ENCODE measurements around the gene TMEM121.

TMEM121 gene

DNA sequence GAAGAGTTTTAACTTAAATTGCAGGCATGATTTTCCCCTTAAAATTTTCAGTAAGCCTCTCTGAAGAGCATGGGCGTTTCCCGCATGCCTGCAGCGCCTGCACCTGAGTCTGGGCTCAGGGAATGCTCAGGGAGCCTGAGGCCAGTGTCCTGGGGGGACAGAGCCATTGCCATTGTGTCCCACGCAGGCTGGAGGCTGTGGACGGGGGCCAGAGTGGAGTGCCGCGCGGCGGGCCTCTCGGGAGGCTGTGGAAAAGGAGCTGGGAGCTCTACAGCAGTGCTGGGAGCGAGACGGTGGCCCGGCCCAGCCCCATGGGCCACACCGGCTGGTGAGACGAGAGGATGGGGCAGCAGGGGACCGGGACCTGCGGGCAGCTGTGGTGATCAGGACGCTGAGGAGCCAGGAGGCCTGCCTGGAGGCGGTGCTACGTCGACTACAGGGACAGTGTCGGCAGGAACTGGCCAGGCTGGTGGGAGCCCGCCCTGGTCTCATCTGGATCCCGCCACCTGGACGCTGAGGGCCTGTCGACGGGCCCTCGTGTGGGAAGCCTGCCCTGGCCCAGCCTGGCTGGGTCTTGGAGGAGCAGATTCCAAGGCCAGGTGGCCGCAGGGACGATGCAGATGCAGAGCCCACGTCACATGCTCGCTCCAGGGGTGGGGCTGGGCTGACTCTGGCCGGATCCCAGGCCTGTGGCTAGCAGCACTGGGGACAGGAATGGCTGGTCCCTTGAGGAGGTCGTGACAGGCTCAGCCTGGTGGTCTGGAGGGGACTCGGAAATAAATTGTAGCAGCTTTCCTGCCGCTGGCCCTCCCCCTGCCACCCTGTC lies 27.7 kb upstream of the TMEM121 start:
- no peak for DNase-seq (ENCODE audit: low read depth, low spot score)

DNA sequence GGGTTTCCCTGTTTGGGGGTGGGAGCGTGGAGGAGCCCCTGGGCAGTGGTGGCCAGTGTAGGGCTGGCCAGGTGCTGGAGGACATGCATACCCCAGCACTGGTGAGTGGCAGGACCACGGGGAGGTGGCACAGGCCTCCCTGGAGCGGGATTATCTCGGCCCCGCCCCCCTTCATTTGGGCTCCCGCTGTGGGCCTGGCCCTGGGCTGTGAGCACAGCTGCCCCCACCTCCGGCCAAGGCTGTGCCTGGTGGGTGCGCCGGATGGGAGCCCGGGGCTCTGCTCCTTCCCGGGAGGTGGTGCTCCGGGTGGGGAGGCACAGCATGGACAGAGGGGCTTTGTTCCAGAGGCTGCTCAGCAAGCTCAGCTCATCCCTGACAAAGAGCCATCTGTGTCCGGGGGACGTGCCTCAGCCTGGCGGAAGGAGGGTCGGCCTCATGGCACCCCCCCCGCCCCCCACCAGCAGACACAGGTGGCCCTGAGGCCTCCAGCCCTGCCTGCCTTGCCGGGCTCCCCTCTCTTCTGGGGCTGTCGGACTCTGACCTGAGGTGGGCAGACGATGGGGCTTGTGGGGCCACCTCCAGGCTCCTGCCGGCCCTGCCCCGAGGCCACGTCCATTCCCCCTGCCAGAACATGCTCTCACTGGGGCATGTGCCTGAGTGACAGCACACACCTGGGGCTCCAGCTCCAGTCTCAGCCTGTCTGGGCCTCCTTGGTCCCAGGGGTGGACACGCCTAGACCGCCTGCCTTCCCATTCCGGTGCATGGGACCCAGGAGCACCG lies 26.9 kb upstream of the TMEM121 start:
- no peak for DNase-seq (ENCODE audit: low read depth, low spot score)

DNA sequence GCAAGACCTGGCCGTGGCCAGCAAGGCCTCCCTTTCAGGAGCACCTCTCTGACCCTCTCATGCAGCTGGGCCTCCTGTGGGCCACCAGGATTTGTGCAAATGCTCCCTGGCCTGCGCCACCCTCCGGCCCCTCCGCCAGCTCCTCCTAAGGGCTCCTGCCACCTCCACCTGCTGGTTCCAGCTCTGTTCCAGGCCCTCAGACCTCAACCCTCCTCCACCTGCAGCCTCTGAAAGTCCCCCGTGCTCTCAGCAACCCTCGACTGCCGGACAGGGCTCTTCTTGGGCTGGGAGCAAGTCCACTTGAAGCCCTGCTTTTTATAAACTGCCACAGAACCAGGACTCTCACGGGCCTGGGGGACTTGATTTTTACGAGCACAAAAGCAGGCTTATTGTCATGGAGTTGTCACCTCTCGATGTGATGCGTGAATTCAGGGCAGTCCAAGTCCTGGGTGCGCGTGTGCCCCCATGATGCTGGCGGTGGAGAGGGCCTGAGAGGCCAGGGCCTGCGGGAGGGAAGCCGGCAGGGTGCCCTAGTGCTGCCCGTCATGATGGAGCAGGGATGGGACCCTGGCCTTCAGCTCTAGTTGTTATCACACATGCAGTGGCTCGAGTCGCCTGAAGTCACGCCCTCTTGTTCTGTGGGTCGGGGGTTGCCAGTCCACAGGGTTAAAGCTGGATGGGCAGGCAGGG lies 26.2 kb upstream of the TMEM121 start:
- DNase-seq (ENCODE audit: low read depth, low spot score), result no peak

DNA sequence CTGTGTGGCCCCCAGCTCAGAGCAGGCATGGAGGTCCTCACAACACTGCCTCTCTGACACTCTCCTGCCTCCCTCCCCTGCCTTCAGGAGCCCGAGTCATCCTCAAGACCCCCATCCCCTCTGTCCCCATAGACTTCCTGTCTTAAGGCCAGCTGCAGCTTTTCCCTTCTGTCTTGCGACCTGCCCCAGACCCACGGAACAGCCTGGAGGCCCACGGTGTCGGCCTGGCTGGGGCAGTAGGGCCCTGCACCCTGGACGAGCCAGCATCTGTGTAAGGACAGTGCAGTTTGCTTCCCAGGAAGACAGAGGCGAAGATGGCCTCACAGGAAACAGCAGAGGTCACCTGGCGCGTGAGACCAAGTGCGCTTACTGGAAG lies 25.7 kb upstream of the TMEM121 start:
- DNase-seq (ENCODE audit: low read depth, low spot score), result no peak

DNA sequence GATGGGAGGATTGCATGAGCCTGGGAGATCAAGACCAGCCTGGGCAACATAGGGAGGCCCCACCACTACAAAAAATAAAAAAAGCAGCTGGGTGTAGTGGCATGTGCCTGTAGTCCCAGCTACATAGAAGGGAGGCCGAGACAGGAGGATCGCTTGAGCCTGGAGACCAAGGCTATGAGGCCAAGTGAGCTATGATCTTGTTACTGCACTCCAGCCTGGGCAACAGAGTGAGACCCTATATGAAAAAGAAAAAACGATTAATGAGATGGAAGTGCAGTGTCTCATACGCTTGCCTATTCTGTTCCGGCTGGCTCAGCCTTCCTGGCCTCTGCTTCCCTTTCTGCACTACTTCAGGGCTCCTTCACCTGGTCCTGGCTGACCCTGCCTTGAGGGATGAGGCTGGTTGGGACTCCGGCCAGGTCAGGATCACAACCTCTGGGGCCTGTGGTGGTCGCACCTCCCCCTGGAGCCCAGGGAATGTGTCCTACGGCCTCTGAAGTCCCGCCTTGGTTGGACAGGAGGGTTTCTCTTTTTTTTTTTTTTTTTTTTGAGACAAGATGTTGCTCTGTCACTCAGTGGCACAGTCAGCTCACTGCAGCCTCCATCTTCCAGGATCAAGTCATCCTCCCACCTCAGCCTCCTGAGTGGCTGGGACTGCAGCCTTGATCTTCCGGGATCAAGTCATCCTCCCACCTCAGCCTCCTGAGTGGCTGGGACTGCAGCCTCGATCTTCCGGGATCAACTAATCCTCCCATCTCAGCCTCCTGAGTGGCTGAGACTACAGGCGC lies 24.7 kb upstream of the TMEM121 start:
- DNase-seq (ENCODE audit: low read depth, low spot score), result no peak

DNA sequence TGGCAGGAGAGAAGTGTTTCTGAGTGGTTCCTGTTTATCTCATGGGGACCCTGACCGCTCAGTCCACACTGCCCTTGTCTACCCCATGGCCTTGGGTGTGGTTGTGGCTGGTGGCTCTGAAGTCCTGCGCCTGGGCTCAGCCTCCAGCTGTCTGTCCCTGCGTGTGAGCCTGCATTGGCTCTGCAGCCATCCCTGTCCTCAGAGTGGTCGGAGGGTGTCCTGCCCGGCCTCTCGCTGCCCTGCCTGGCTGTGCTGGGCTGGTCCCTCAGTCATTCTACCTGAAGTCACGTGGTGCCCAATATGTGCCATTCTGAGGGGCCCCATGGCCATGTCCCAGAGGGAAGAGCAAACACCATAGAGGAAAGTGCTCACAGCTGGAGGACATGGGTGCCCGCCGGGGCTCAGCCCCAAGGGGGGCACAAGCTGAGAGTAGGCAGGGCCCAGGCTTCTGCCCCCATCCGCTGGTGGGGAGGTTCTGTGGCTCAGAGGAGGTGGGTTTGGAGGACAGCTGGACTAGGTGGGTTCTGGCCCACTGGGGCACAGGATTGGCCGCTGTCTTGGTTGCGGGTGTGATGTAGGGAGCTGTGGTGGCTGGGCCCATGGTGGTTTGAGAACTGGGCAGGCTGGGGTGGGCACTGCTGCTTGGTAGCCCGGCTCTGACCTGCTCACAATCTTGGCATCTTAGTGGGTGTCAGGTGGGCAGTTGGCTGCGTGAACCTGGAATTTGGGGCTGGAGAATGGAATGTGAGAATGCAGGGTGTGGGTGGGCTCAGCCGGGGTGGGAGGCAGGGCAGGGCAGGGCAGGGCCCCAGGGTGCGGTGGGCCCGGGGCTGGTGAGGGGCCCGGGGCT lies 23.7 kb upstream of the TMEM121 start:
- DNase-seq (ENCODE audit: low read depth, low spot score), result no peak

DNA sequence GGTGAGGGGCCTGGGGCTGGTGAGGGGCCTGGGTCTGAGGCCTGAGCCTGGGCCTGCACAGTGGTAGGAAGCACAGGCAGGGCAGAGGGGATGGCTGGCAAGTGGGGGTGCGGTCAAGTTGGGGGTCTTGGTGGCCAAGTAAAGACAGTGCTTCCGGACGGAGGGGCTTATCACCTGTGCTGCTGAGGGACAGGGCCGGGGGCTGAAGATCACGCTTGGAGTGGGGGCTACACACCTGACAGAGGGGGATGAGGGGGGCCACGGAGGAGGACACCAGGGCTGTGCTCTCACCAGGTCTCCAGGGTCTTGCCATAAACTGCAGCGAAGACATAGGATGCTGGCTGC lies 23.1 kb upstream of the TMEM121 start:
- DNase-seq (ENCODE audit: low read depth, low spot score), result no peak

DNA sequence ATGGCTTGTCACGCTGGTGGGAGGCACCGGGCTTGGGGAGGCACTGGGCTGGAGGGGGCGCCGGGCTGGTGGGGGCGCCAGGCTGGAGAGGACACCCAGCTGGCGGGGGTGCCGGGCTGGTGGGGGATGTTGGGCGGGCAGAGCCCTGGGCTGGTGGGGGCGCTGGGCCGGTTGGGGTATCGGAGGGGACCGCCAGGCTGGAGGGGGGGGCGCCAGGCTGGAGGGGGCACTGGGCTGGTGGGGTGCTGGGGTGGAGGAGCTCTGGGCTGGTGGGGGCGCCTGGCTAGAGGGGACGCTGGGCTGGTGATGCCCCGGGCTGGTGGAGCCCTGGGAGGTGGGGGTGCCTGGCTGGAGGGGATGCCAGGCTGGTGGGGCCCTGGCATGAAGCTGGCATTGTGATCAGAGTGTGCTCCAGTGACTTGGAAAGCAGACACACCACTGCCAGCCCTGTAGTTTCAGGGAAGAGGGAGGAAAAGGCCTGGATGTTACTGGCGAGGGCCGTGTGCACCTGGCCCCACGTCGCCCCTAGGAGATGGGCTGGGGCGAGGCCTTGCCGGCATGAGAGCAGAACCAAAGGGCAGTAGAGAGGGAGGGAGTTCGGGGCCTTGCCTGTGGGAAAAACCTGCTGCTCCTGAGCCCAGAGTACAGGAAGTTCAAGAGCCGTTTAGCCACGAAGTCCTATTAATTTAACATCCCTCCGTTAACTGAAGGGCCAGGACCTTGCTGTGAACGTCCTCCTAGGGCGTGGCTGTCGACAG lies 22.3 kb upstream of the TMEM121 start:
- DNase-seq (ENCODE audit: low read depth, low spot score), result no peak

DNA sequence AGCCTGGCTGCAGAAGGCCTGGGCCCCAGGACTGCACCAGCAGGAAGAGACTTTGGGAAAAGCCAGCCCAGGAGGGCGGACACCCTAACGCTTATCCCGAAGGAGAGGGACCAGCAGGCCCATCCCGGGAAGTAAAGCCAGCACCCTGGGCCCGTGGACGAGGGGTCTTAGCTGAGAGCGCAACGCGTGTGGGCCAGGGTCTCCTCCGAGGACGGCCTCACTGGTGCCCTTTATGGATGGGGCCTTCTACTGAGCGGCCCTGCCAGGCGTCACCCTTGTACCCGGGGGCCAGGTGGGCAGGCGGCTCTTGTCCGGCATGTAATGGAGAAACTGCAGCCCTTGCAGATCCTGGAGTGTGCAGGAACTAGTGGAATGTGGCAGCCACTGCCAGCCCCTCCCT lies 21.3 kb upstream of the TMEM121 start:
- no peak for DNase-seq (ENCODE audit: low read depth, low spot score)

DNA sequence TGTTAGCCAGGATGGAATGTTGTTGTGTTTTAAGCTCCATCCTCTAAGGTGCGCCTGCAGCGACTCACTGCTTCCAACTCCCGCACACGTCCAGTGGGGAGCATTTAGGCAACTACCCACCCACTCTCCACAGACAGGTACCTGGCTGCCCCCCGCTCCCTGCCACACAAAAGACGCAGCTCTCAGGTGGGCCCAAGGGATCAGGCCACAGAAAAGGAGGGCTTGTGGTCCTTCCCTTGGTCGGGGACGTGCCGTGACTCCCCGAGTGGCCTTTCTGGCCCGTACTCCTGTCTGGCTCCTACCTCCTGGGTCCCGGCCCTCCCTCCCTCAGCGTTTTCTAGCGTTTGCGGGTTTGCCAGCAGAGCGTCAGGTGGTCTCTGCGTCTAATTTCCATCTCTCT lies 19.1 kb upstream of the TMEM121 start:
- DNase-seq (ENCODE audit: low read depth, low spot score), result no peak

DNA sequence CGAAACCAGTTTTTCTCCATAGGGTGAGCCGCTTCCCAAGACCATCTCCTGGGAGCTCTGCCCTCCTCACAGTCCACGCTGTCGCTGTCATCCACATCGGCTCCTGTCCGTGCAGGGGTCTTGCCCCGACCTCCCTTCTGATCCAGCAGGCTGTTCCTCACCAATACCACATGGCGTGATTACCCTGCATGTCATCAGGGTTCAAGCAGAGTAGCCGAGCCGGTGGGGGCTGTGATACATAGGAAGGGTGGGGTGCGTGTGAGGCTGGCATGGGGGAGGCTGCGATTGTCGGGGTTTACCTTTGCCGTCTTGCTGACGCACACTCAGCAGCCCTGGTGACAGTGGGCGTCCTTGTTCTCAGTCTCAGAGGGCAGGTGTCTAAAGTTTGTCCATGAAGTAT lies 18.3 kb upstream of the TMEM121 start:
- no peak for DNase-seq (ENCODE audit: low read depth, low spot score)

DNA sequence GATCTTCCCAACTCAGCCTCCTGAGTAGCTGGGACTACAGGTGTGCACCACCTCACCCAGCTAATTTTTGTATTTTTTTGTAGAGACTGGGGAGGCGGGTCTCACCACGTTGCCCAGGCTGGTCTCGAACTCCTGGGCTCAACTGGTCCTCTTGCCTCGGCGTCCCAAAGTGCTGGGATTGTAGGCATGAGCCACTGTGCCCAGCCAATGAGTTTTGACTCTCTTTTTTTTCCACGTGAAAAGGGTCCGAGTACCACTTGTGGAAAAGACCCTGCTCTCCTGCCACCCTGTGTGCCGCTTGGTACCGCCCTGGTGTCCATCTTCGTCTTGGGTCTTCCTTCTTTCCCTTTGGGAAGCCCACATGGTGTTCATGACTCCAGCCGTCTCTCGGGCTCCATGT lies 17.8 kb upstream of the TMEM121 start:
- DNase-seq (ENCODE audit: low read depth, low spot score), result no peak

DNA sequence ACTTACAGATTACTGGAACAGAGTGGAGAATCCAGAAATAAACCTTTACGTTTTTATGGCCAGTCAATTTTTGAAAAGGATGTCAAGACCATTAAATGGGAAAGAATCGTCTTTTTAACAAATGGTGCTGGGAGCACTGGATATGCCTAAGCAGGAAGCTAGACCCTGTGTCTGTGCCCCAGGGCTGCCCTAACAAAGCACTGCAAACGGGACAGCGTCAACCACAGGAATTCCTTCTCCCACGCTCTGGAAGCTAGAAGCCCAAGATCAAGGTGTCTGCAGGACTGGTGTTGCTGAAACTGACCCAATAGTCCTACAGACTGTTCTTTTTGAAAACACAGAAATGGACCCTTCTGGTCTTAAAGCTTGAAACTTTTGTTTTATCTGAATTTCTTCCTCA lies 9.3 kb upstream of the TMEM121 start:
- no peak for DNase-seq (ENCODE audit: low read depth, low spot score)

DNA sequence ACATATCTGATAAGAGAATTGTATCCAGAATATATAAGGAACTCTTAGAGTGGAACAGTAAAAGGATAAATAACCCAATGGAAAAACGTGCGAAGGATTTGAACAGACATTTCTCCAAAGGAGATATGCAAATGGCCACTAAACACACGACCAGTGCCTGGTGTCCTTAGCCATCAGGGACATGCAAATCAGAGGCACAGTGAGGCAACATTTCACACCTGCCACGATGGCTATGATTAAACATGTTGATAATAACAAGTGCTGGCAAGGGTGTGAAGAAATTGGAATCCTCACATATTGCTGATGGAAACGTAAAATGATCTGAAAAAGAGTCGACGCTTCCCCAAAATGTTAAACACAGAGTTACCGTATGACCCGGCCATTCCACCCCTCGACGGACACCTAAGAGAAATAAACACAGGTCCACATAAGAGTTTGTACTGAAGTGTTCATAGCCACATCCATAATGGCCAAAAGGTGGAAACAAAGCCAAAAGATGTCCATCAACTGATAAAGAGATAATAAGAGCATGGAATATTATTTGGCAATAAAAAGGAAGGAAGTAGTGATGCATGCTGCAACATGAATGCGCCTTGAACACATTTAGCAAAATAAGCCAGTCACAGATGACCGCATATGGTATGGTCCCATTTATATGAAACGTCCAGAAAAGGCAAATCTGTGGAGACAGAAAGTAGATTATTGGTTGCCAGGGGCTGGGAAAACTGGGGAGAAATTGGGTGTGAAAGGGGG lies 6.3 kb upstream of the TMEM121 start:
- no peak for DNase-seq (ENCODE audit: low read depth, low spot score)

DNA sequence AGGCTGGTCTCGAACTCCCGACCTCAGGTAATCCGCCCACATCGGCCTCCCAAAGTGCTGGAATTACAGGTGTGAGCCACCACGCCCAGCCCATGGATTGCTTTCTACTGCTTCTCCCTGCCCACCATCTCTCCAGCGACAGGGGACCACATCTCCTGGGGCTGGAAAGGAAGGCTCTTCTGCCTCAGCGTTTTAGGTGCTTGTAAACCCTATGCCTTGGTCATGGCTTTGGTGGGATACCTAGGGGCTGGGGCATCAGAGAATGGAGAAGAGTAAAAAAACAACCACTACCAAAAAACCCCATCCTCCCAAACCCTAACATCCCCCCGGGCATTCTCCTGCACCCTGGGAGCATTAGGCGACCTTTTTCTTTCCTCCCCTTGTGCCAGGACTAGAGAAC lies 1.1 kb upstream of the TMEM121 start:
- DNase-seq (ENCODE audit: low read depth, low spot score), result no peak

DNA sequence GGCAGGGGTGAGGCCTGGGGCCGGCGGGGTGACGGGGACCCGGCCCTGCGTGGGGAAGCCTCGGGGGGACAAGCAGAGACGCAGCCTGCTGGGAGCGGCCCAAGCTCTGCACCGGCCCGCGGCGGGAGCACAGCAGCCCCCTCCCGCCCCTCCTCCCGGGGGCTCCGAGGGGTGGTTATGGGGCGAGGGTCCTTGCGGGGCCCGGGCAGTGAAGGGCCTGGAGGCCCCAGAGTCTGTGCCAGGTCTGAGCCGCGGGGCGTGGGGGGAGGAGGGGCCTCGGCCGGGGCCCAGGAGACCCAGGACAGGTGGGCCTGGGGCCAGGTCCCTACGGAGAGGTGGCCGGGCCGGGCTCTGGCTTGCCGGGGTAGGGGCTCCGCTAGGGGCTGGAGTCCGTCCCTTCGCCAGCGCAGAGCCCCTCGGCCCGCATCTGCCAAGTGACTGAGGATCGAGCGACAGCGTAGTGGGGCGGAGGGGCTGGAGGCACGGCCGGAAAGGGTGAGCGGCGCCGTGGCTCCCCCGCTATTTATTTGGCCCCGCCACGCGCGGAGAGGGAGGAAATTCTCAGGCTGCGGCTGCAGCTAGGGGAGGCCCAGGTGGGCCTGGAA lies 495 bp downstream of the TMEM121 start:
- no peak for DNase-seq (ENCODE audit: low read depth, low spot score)

DNA sequence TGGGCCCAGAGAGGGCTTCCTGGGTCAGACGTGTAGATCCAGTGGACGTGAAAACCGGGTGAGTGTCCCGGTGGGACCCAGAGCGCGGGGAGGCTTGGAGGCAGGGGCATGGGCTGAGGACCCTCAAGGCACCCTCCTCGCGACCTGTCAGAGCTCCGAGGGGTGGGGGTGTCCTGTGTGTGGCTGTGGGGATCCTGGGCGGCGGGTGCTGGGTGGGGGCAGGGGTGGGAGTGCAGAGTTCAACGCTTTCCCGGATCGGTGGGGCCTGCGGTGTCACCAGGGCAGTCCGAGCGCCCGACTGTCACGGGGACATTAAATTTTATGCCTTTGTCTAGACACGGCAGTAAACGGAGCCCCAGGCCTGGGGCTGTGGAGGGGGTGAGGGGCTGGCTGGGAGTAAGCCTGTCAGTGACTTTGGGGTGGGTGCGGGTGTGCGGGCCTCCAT lies 1.0 kb downstream of the TMEM121 start:
- DNase-seq (ENCODE audit: low read depth, low spot score), result no peak

DNA sequence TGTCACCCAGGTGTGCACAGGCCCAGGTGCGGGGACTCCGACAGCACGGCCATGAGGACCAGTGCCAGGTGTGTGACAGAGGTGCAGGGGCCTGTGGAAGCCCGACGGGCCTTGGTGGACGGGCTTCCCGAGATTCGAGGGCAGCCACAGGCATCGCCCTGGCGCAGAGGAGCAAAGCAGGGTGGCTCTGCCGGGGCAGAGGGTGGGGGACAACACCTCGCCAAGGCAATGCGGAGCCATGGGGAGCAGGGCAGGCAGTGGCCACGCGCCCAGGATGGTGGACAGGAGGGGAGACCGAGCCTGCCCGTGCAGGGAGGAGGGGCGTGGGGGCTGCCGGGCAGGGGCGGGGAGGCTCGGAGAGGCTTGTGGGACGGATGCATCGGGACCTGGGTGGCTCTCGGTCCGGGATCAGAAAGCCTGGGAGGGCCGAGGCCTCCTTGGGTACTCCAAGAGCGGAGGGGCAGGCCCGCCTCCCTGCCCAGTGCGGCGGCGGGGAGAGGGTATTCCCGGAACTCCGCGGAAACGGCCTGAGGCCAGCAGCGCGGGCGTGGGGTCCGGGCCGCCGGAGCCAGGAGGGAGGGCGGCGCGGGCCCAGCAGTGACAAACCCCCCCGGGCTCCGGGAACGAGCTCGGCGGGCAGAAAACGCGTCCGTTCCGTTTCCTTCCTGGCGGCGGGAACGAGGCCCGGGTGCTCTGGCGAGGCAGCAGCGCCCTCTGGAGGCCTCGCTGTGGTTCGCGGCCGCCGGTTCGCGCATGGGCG lies 1.6 kb downstream of the TMEM121 start:
- no peak for DNase-seq (ENCODE audit: low read depth, low spot score)

All from iPS DF 19.7 (cell line).